GM21515 (cell line): ENCODE results near the gene AGER.

Experiments
- ATAC-seq: cut with Tn5 transposase; IDR thresholded peaks from one replicate; pipeline ENCODE4 v1.9.1; 2021; ENCODE audit not compliant: unreplicated experiment

The AGER gene

GRCh38 chr6:32173051-32173727, 10.9 kb downstream of the AGER start:
- ATAC-seq: no peak

GRCh38 chr6:32171234-32171633, 12.8 kb downstream of the AGER start:
- ATAC-seq: no peak

- no peak for ATAC-seq
Measured at GRCh38 chr6:32170294-32170693, 13.8 kb downstream of the AGER start.

- no peak for ATAC-seq
Measured at GRCh38 chr6:32168807-32169591, 15.1 kb downstream of the AGER start.

- no peak for ATAC-seq
Measured at GRCh38 chr6:32168350-32168749, 15.7 kb downstream of the AGER start.

GRCh38 chr6:32167761-32168262, 16.2 kb downstream of the AGER start:
- no peak for ATAC-seq

GRCh38 chr6:32167154-32167760, 16.8 kb downstream of the AGER start:
- no peak for ATAC-seq

GRCh38 chr6:32166411-32167061, 17.5 kb downstream of the AGER start:
- no peak for ATAC-seq

GRCh38 chr6:32164295-32164694, 19.8 kb downstream of the AGER start, which contains the start of gene EGFL8:
Gene EGFL8, plus strand, starts transcription at chr6:32164595. Its CDS starts 1,571 bp downstream, at chr6:32166166.
- ATAC-seq: no peak

GRCh38 chr6:32163559-32164258, 20.3 kb downstream of the AGER start:
- ATAC-seq: no peak

- ATAC-seq: no peak
Measured at GRCh38 chr6:32158052-32158451, 26.0 kb downstream of the AGER start.

GRCh38 chr6:32156891-32157290, 27.2 kb downstream of the AGER start:
- ATAC-seq: no peak

- ATAC-seq: no peak
Measured at GRCh38 chr6:32154514-32155161, 29.4 kb downstream of the AGER start.

- no peak for ATAC-seq
Measured at GRCh38 chr6:32153564-32154513, 30.2 kb downstream of the AGER start, which contains the start of gene PPT2. Gene PPT2, plus strand, starts transcription at chr6:32154141. Its CDS starts 454 bp downstream, at chr6:32154595.

- no peak for ATAC-seq
Measured at GRCh38 chr6:32152769-32153563, 31.1 kb downstream of the AGER start.

GRCh38 chr6:32151863-32152768, 31.9 kb downstream of the AGER start, which contains the start of gene PRRT1:
Gene PRRT1, minus strand, starts transcription at chr6:32151939. Its CDS starts 112 bp downstream, at chr6:32151827.
- no peak for ATAC-seq
